IMR-90 (cell line): Measurements from ENCODE around the gene FAM228B. TPM values are rescaled to one million over a fixed set of nuclear protein-coding genes. Genes with fewer than 3 reads are reported as not detected.

Experiments used
- ATAC-seq: fragments of 200-7000 bp; cut with Tn5 transposase; 2 replicates; pipeline ENCODE4 v1.9.1; 2020; ENCODE audit warnings: low read depth, mild to moderate bottlenecking, moderate library complexity
- BruUV-seq: library from RNA; stranded (reverse); fragments of 400-500 nt; replicated peaks from 2 replicates; lab custom pipeline; 2021; lab: Mats Ljungman, UMichigan
- CTCF ChIA-PET: fragments of 300-600 bp; formaldehyde crosslinking; extraction: SDS; loops from one replicate; lab custom pipeline; 2021; ENCODE audit warnings: antibody characterized with exemption; lab: Yijun Ruan, JAX
- POLR2A ChIA-PET: fragments of 300-600 bp; sonication (Branson Sonifier 250); formaldehyde crosslinking; loops from one replicate; lab custom pipeline; 2022; ENCODE audit warnings: antibody characterized with exemption; ENCODE audit not compliant: unreplicated experiment; lab: Charles Lee
- DNase-seq: peaks from one replicate; pipeline ENCODE4 v3.0.0; 2013
- H2AFZ ChIP-seq: replicated peaks from 2 replicates; pipeline ENCODE3; 2013; ENCODE audit warnings: low read length, mild to moderate bottlenecking; ENCODE audit not compliant: poor library complexity
- H2AK5ac ChIP-seq: 2 replicates; pipeline ENCODE4 v1.6.1; 2013; ENCODE audit warnings: low read depth, low read length, inconsistent platforms
- H2AK9ac ChIP-seq: replicated peaks from 2 replicates; pipeline ENCODE3; 2013; ENCODE audit warnings: mild to moderate bottlenecking, low read depth, low read length, moderate library complexity; ENCODE audit not compliant: poor library complexity
- H2BK120ac ChIP-seq: 2 replicates; pipeline ENCODE4 v1.6.1; 2013; ENCODE audit warnings: low read depth, low read length, inconsistent platforms
- H2BK15ac ChIP-seq: 3 replicates; pipeline ENCODE4 v1.6.1; 2013; ENCODE audit warnings: low read depth, low read length, inconsistent platforms
- H2BK20ac ChIP-seq: 2 replicates; pipeline ENCODE4 v1.6.1; 2013; ENCODE audit warnings: low read depth, mild to moderate bottlenecking, inconsistent platforms, low read length, moderate library complexity
- H2BK5ac ChIP-seq: 2 replicates; pipeline ENCODE4 v1.6.1; 2013; ENCODE audit warnings: mild to moderate bottlenecking, low read depth, low read length, inconsistent platforms; ENCODE audit not compliant: poor library complexity, severe bottlenecking
- H3K14ac ChIP-seq: replicated peaks from 2 replicates; pipeline ENCODE4 v1.6.1; 2013; ENCODE audit warnings: low read depth, low read length, inconsistent platforms
- H3K18ac ChIP-seq: 2 replicates; pipeline ENCODE4 v1.6.1; 2013; ENCODE audit warnings: low read depth, low read length, control low read depth
- H3K23ac ChIP-seq: 2 replicates; pipeline ENCODE4 v1.6.1; 2013; ENCODE audit warnings: low read depth, low read length, inconsistent platforms
- H3K27ac ChIP-seq: 2 replicates; pipeline ENCODE4 v1.5.1; 2013; ENCODE audit warnings: mild to moderate bottlenecking, control low read depth, low read length; ENCODE audit not compliant: insufficient read depth
- H3K27me3 ChIP-seq: 2 replicates; pipeline ENCODE4 v1.6.1; 2013; ENCODE audit warnings: low read length; ENCODE audit not compliant: control insufficient read depth, insufficient read depth
- H3K36me3 ChIP-seq: 2 replicates; pipeline ENCODE4 v1.6.1; 2013; ENCODE audit warnings: low read length, mixed read lengths; ENCODE audit not compliant: control insufficient read depth, insufficient read depth
- H3K4ac ChIP-seq: 2 replicates; pipeline ENCODE4 v1.6.1; 2013; ENCODE audit warnings: low read depth, low read length, inconsistent platforms
- H3K4me1 ChIP-seq: 2 replicates; pipeline ENCODE4 v1.6.1; 2013; ENCODE audit warnings: low read length, mixed read lengths; ENCODE audit not compliant: control insufficient read depth, insufficient read depth
- H3K4me2 ChIP-seq: 2 replicates; pipeline ENCODE4 v1.6.1; 2013; ENCODE audit warnings: low read depth, mild to moderate bottlenecking, control low read depth, low read length, moderate library complexity
- H3K4me3 ChIP-seq: 2 replicates; pipeline ENCODE4 v1.5.1; 2013; ENCODE audit warnings: low read depth, mild to moderate bottlenecking, control low read depth, low read length, moderate library complexity; ENCODE audit not compliant: insufficient read depth
- H3K56ac ChIP-seq: 2 replicates; pipeline ENCODE4 v1.6.1; 2013; ENCODE audit warnings: low read length, inconsistent platforms; ENCODE audit not compliant: insufficient read depth; ENCODE audit errors: extremely low read depth
- H3K79me1 ChIP-seq, 2 experiments: 2 replicates each; pipeline ENCODE4 v1.6.1; 2013; ENCODE audit warnings: low read length in 2 of 2, inconsistent platforms in 1 of 2, low read depth in 1 of 2
- H3K9ac ChIP-seq: 2 replicates; pipeline ENCODE4 v1.6.1; 2013; ENCODE audit warnings: low read depth, low read length, control low read depth
- H3K9me1 ChIP-seq: 2 replicates; pipeline ENCODE4 v1.6.1; 2013; ENCODE audit warnings: low read length, inconsistent platforms; ENCODE audit not compliant: insufficient read depth
- H3K9me3 ChIP-seq: 2 replicates; pipeline ENCODE4 v1.6.1; 2013; ENCODE audit warnings: low read length; ENCODE audit not compliant: control insufficient read depth, insufficient read depth
- H4K20me1 ChIP-seq: 2 replicates; pipeline ENCODE4 v1.6.1; 2013; ENCODE audit warnings: low read length, inconsistent platforms; ENCODE audit not compliant: insufficient read depth
- H4K5ac ChIP-seq: 2 replicates; pipeline ENCODE4 v1.6.1; 2013; ENCODE audit warnings: mild to moderate bottlenecking, low read depth, low read length, control low read depth
- H4K8ac ChIP-seq, 2 experiments: 2 replicates each; pipeline ENCODE4 v1.6.1; 2013; ENCODE audit warnings: low read depth in 2 of 2, low read length in 2 of 2, control low read depth in 1 of 2, inconsistent platforms in 1 of 2
- H4K91ac ChIP-seq: 2 replicates; pipeline ENCODE4 v1.6.1; 2013; ENCODE audit warnings: low read depth, low read length, inconsistent platforms; ENCODE audit not compliant: insufficient read depth
- CTCF ChIP-seq: conservative IDR thresholded peaks from 2 replicates; pipeline ENCODE4 v1.5.1; 2012; ENCODE audit warnings: mild to moderate bottlenecking, low read depth, low read length, improper control_type of control experiment
- MAFK ChIP-seq: IDR thresholded peaks from 2 replicates; pipeline ENCODE4 v1.6.1; 2012; ENCODE audit warnings: low read depth, low read length, improper control_type of control experiment
- NFE2L2 ChIP-seq: fragments of 150-350 bp; IDR thresholded peaks from 2 replicates; pipeline ENCODE4 v1.6.1; 2016; ENCODE audit warnings: low read depth, mild to moderate bottlenecking, low read length
- POLR2A ChIP-seq: IDR thresholded peaks from 2 replicates; pipeline ENCODE4 v1.6.1; 2012; ENCODE audit warnings: mild to moderate bottlenecking, low read depth, low read length
- RCOR1 ChIP-seq: IDR thresholded peaks from 2 replicates; pipeline ENCODE4 v1.6.1; 2012; ENCODE audit warnings: mild to moderate bottlenecking, low read length, improper control_type of control experiment; ENCODE audit not compliant: insufficient replicate concordance
- SMC3 ChIP-seq: fragments of 150-350 bp; IDR thresholded peaks from 2 replicates; pipeline ENCODE4 v1.6.1; 2016; ENCODE audit warnings: low read depth, mild to moderate bottlenecking, antibody characterized with exemption, low read length, moderate library complexity
- WGBS, 2 experiments: methylation state at CpG; one replicate each; pipeline versions ENCODE4 v1.1.5 to v1.1.7; 2013; ENCODE audit warnings: missing lambda C conversion rate in 2 of 2; ENCODE audit not compliant: insufficient read length in 1 of 2; ENCODE audit errors: extremely low coverage in 2 of 2; 5-methylcytosine and 5-hydroxymethylcytosine counted together
- dilution Hi-C: fragments of 300-500 bp; cut with HindIII; formaldehyde crosslinking; loops from one replicate; pipeline ENCODE4 v1.14.3; 2018; ENCODE audit warnings: low sequenced_read_pairs; ENCODE audit not compliant: unreplicated experiment
- in situ Hi-C: fragments of 300-500 bp; cut with MboI; formaldehyde crosslinking; loops from 3 replicates; pipeline ENCODE4 v1.14.3; 2019; ENCODE audit warnings: low sequenced_read_pairs, inconsistent platforms, mixed read lengths
- intact Hi-C: fragments of 100-400 bp; cut with micrococcal nuclease; formaldehyde crosslinking; loops from 2 replicates; pipeline ENCODE4 v1.10.0; 2022
- polyA plus RNA-seq, 3 experiments: library from polyadenylated mRNA; depleted of rRNA; stranded (reverse); fragments of >200 nt; gene quantifications; 2 replicates each; pipeline ENCODE4 v1.2.3, GENCODE V29; 2012; ENCODE audit warnings: low replicate concordance in 1 of 3
- total RNA-seq: library from RNA; depleted of rRNA; stranded (reverse); fragments of >200 nt; gene quantifications from 2 replicates; pipeline ENCODE4 v1.2.3, GENCODE V29; 2012

FAM228B gene
- total and polyA plus RNA-seq, 2 of the 4 experiments (the other 2 are of a cell fraction) = 2.0 to 2.9 TPM

- no peak overlapping the region for H2BK5ac ChIP-seq
- ATAC-seq (no peak; the same call in 1 of the 2 replicates), DNase-seq (no peak)
- POLR2A ChIA-PET = no interaction called here
- in situ Hi-C loops (no loop called here), intact Hi-C loops (no loop called here), dilution Hi-C loops (no loop called here)
- peak overlapping the region; percentile 27; the same call in 1 of the 2 replicates for H3K4me2 ChIP-seq
- no peak overlapping the region for H4K5ac ChIP-seq
- no peak overlapping the region for H2AK5ac ChIP-seq
- H3K56ac ChIP-seq = no peak overlapping the region
- no peaks in the 10 kb centered on the region for H3K9me3 ChIP-seq
- no peak overlapping the region for H3K14ac ChIP-seq
- 39% methylated on average over 4 of the region's 17 CpGs; no CpG with 5 or more reads in 1 of the 2 experiments for WGBS, 2 experiments
- H3K4me3 ChIP-seq = no peak overlapping the region; the same call in 1 of the 2 replicates
- no peak overlapping the region for H3K4ac ChIP-seq
- H3K79me1 ChIP-seq = no peaks in the 10 kb centered on the region
- no peak overlapping the region for H3K9ac ChIP-seq
- no peak overlapping the region for H2BK20ac ChIP-seq
- BruUV-seq = no TSS peak
- CTCF ChIA-PET = no interaction called here
- no peaks in the 10 kb centered on the region for H3K9me1 ChIP-seq
- no peaks in the 10 kb centered on the region for H3K36me3 ChIP-seq
- H3K27me3 ChIP-seq = peaks cover 7% of the 10 kb centered on the region; the same call in 1 of the 2 replicates
- H3K23ac ChIP-seq = no peak overlapping the region
- H4K20me1 ChIP-seq = no peaks in the 10 kb centered on the region
- TF ChIP-seq CTCF (no peak), RCOR1 (no peak), SMC3 (no peak), NFE2L2 (no peak), POLR2A (no peak), MAFK (no peak)
- no peak overlapping the region for H2AK9ac ChIP-seq
- H4K91ac ChIP-seq = no peak overlapping the region
- peak overlapping the region; percentile 61 for H2AFZ ChIP-seq
- peaks cover 3% of the 10 kb centered on the region; the same call in 1 of the 2 replicates for H3K4me1 ChIP-seq
- H2BK120ac ChIP-seq = no peak overlapping the region
- H3K18ac ChIP-seq = no peak overlapping the region
- H3K27ac ChIP-seq = no peak overlapping the region
- H4K8ac ChIP-seq = no peak overlapping the region
- H2BK15ac ChIP-seq = no peak overlapping the region
Measured at GRCh38 chr2:24175631-24176187, 52.4 kb downstream of the FAM228B start.
